ENCODE measurements around the gene PRDM1.

GRCh38 chr6:106134087-106134770 is 48.1 kb downstream of the PRDM1 start:
- TF ChIP-seq OSR1 (CRISPR knock-in tag; IDR thresholded peaks at IDR 0.05): no peak
- no peak for TF ChIP-seq CSDC2 (CRISPR knock-in tag; IDR thresholded peaks at IDR 0.05)
- TF ChIP-seq ZNF70 (CRISPR knock-in tag; IDR thresholded peaks at IDR 0.05): no peak
- TF ChIP-seq GLIS3 (CRISPR knock-in tag; IDR thresholded peaks at IDR 0.05): no peak
- TF ChIP-seq ISL1 (CRISPR knock-in tag; IDR thresholded peaks at IDR 0.05): no peak
